AG09309 (cell line): Measurements from ENCODE around the gene ECPAS.

Source experiments
- DNase-seq: peaks from one replicate; pipeline ENCODE4 v3.0.0-alpha.2; 2010; ENCODE audit warnings: low read depth
- H3K4me3 ChIP-seq: 2 replicates; pipeline ENCODE4 v1.5.1; 2011; ENCODE audit warnings: mild to moderate bottlenecking, low read depth, low read length, moderate library complexity; ENCODE audit not compliant: control insufficient read depth
- CTCF ChIP-seq: IDR thresholded peaks from 2 replicates; pipeline ENCODE4 v1.5.1; 2011; ENCODE audit warnings: mild to moderate bottlenecking, low read depth, low read length, inconsistent platforms; ENCODE audit not compliant: insufficient read depth, control insufficient read depth; ENCODE audit errors: missing control alignments

The ECPAS gene

GRCh38 chr9:111484572-111484894 lies 350 bp upstream of the ECPAS start:
- no peak for TF ChIP-seq CTCF
- peak overlapping the region; percentile 83 for H3K4me3 ChIP-seq
- DNase-seq = no peak

- peak overlapping the region; percentile 83 for H3K4me3 ChIP-seq
- TF ChIP-seq CTCF = no peak
- DNase-seq = no peak
Observed at GRCh38 chr9:111483439-111483857, 735 bp downstream of the ECPAS start.

- TF ChIP-seq CTCF = no peak
- DNase-seq = no peak
- peak overlapping the region; percentile 83 for H3K4me3 ChIP-seq
Observed at GRCh38 chr9:111482694-111483438, 1.3 kb downstream of the ECPAS start.

GRCh38 chr9:111481885-111482636 lies 2.1 kb downstream of the ECPAS start:
- DNase-seq = peak; percentile 35
- TF ChIP-seq CTCF = no peak
- H3K4me3 ChIP-seq = peak overlapping the region; percentile 83

- TF ChIP-seq CTCF = no peak
- H3K4me3 ChIP-seq = no peak overlapping the region
- no peak for DNase-seq
Observed at GRCh38 chr9:111477677-111478076, 6.5 kb downstream of the ECPAS start.

GRCh38 chr9:111475195-111475594 lies 9.0 kb downstream of the ECPAS start:
- DNase-seq = no peak
- H3K4me3 ChIP-seq = no peak overlapping the region
- TF ChIP-seq CTCF = no peak

GRCh38 chr9:111474385-111474784 lies 9.8 kb downstream of the ECPAS start:
- TF ChIP-seq CTCF = no peak
- H3K4me3 ChIP-seq = no peak overlapping the region
- no peak for DNase-seq
